Tibial nerve (tissue), 4 donors: Measurements from ENCODE around the gene HLF.

ENCODE experiments used
- EP300 ChIP-seq, 2 donors: sonication (generic); formaldehyde crosslinking; IDR thresholded peaks; one replicate each; pipeline ENCODE4 v1.6.1; 2017; ENCODE audit warnings: antibody characterized with exemption in 2 of 2, mild to moderate bottlenecking in 1 of 2
- POLR2A ChIP-seq, 2 donors: fragments of 450-650 bp; IDR thresholded peaks; one replicate each; pipeline ENCODE4 v1.6.1; 2017; ENCODE audit warnings: antibody characterized with exemption in 2 of 2, mild to moderate bottlenecking in 2 of 2, moderate library complexity in 2 of 2
- TF ChIP-seq, protein P1 (sequence below), 5 experiments: fragments of 200-600 bp in 3 of 5; fragments of 450-650 bp in 2 of 5; sonication (generic) in 3 of 5; IDR thresholded peaks; one replicate each; pipeline ENCODE4 v1.5.1; 2016 to 2019; ENCODE audit warnings: antibody characterized with exemption in 5 of 5, mild to moderate bottlenecking in 3 of 5, moderate library complexity in 2 of 5

- TF ChIP-seq, protein P1, sequence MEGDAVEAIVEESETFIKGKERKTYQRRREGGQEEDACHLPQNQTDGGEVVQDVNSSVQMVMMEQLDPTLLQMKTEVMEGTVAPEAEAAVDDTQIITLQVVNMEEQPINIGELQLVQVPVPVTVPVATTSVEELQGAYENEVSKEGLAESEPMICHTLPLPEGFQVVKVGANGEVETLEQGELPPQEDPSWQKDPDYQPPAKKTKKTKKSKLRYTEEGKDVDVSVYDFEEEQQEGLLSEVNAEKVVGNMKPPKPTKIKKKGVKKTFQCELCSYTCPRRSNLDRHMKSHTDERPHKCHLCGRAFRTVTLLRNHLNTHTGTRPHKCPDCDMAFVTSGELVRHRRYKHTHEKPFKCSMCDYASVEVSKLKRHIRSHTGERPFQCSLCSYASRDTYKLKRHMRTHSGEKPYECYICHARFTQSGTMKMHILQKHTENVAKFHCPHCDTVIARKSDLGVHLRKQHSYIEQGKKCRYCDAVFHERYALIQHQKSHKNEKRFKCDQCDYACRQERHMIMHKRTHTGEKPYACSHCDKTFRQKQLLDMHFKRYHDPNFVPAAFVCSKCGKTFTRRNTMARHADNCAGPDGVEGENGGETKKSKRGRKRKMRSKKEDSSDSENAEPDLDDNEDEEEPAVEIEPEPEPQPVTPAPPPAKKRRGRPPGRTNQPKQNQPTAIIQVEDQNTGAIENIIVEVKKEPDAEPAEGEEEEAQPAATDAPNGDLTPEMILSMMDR (IDR thresholded peaks at IDR 0.05), result peak; percentile 56 to 79 (median 65)
- TF ChIP-seq EP300 (IDR thresholded peaks at IDR 0.05) (no peak), POLR2A (IDR thresholded peaks at IDR 0.05) (no peak)
These were observed 91.9 kb downstream of the HLF start for GRCh38 chr17:55356434-55357328.
